GM12891 (cell line): ENCODE results near the gene C1orf122. TPM values are rescaled to one million over a fixed set of nuclear protein-coding genes. Genes with fewer than 3 reads are reported as not detected.

Experiments
- DNase-seq: peaks from one replicate; pipeline ENCODE4 v3.0.0; 2011; ENCODE audit warnings: low spot score; ENCODE audit not compliant: insufficient read length
- FAIRE-seq: peaks from 2 replicates; lab custom pipeline; 2011; peaks lifted over from hg19 to GRCh38; lab: Jason Lieb, UNC
- PAX5 ChIP-seq: IDR thresholded peaks from 2 replicates; pipeline ENCODE4 v1.6.1; 2011; ENCODE audit warnings: low read length, moderate library complexity, mild to moderate bottlenecking; ENCODE audit not compliant: insufficient read depth, severe bottlenecking
- POLR2A ChIP-seq: IDR thresholded peaks from 2 replicates; pipeline ENCODE4 v1.6.1; 2011; ENCODE audit warnings: low read depth, low read length, control low read depth
- POLR2AphosphoS5 ChIP-seq: IDR thresholded peaks from 2 replicates; pipeline ENCODE4 v1.6.1; 2011; ENCODE audit warnings: low read depth, low read length, control low read depth
- POU2F2 ChIP-seq: IDR thresholded peaks from 2 replicates; pipeline ENCODE4 v1.6.1; 2011; ENCODE audit warnings: low read depth, mild to moderate bottlenecking, control low read depth, low read length, moderate library complexity
- SPI1 ChIP-seq: IDR thresholded peaks from 2 replicates; pipeline ENCODE4 v1.6.1; 2011; ENCODE audit warnings: low read depth, low read length, control low read depth
- TAF1 ChIP-seq: IDR thresholded peaks from 2 replicates; pipeline ENCODE4 v1.6.1; 2011; ENCODE audit warnings: low read depth, low read length, control low read depth
- polyA plus RNA-seq: library from polyadenylated mRNA; unstranded; fragments of >200 nt; gene quantifications from one replicate; pipeline ENCODE4 v1.2.1, GENCODE V29; 2012; ENCODE audit warnings: low read depth, missing spikeins, inconsistent platforms; ENCODE audit not compliant: missing spikeins

Gene C1orf122
- 18.4 TPM for polyA plus RNA-seq

- FAIRE-seq (peak; percentile 98), DNase-seq (peak; percentile 99)
- TF ChIP-seq TAF1, result peak; percentile 76
- no peak for TF ChIP-seq POU2F2
- TF ChIP-seq POLR2A, result peak; percentile 54; the same call in 1 of the 2 replicates
- peak; percentile 73; the same call in 1 of the 2 replicates for TF ChIP-seq SPI1
- TF ChIP-seq PAX5, result no peak
- peak; percentile 63; the same call in 1 of the 2 replicates for TF ChIP-seq POLR2AphosphoS5
Measured at GRCh38 chr1:37807555-37808368, at the start of gene C1orf122, which contains the start of gene YRDC. Gene C1orf122, plus strand, starts transcription at chr1:37807790. Its CDS starts 615 bp downstream, at chr1:37808405. Gene YRDC, minus strand, starts transcription at chr1:37808208. Its CDS starts 28 bp downstream, at chr1:37808180.

- DNase-seq (no peak), FAIRE-seq (no peak)
- no peak for TF ChIP-seq TAF1
- no peak for TF ChIP-seq POLR2A
- no peak for TF ChIP-seq PAX5
- no peak for TF ChIP-seq POU2F2
- no peak for TF ChIP-seq SPI1
Measured at GRCh38 chr1:37759451-37759850, 48.1 kb upstream of the C1orf122 start.

GRCh38 chr1:37761416-37762095 lies 46.0 kb upstream of the C1orf122 start:
- no peak for DNase-seq
- no peak for FAIRE-seq
- TF ChIP-seq POLR2A (no peak), PAX5 (no peak), SPI1 (no peak), TAF1 (no peak), POLR2AphosphoS5 (no peak), POU2F2 (no peak)

GRCh38 chr1:37762516-37762915 lies 45.1 kb upstream of the C1orf122 start:
- DNase-seq (no peak), FAIRE-seq (no peak)
- TF ChIP-seq PAX5 (no peak), POLR2AphosphoS5 (no peak), POLR2A (no peak), POU2F2 (no peak), SPI1 (no peak), TAF1 (no peak)

DNA sequence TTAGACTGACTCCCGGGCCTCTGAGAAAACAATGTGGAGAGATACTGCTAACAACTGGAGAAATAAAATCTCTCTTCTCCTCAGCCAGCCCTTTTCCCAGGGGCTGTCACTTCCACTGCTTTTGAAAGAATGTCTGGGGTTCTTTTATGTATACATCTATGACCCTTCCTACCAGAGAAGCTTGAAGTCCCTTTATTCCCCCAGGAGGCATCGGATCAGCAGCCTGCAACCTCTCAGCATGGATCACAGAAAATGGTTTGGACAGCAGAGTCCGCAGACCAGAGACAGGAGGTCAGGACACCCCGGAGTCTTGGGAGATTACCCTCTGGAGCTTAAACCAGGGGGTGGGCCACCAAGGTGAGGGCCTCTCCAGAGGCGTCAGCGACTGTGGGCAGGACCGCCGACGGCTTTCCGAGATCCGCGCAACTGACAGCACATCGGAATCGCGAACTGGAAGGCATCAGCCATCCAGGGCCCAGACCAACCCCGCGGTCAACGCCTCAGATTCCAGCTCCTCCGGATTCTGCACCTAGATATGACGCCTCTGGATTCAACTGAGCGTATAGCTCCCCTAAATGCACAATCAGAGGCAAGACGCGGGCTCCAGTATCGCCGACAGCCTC lies 43.7 kb upstream of the C1orf122 start:
- no peak for DNase-seq
- no peak for FAIRE-seq
- no peak for TF ChIP-seq POU2F2
- TF ChIP-seq PAX5, result no peak
- TF ChIP-seq SPI1, result no peak
- TF ChIP-seq POLR2AphosphoS5, result no peak
- no peak for TF ChIP-seq TAF1
- TF ChIP-seq POLR2A, result no peak

DNA sequence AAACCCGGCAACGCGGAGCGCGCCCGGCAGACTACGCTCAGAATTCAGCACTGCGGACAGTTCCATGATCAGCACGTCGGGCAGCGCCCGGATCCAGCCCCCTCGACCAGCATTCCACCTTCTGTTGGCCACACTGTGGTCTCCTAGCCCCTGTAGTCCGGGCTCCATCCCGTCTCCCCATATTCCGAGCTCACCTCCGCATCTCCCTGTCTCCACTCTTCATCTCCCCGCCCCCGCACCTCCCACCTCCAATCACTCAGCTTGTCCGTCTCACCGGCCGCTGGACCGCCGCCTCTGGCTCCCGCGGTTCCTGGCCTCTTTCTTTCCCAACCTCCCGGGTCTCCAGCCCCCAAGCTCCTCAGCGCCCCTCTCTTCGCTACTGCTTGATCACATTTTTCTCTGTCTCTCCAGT lies 43.2 kb upstream of the C1orf122 start:
- TF ChIP-seq POU2F2 (no peak), PAX5 (no peak), TAF1 (no peak)
- peak; percentile 57 for DNase-seq
- FAIRE-seq, result no peak

DNA sequence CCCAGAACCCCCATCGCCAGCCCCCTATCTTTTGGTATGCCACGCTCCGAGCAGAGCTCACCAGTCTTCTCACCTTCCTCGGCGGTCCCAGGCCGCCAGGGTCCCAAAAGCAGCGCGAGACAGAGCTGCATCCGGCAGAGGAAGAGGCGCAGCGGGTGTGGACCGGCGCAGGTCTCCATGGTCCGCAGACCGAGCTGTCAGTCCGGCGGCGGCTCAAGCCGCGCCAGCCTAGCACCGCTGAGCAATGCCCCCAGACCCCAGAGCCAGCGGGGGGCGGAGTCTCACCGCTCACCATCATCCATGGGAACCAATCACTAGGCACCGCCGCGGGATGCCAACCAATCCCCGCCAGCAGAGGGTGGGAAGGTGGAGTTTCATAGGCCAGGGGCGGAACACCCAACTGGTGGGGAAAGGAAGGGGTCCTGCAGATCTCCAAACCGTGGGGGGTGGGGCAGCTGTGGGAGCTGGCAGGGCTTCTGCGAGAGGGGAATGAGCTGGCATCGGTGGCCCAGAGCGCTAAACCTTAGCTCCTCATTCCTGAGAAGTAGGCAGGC lies 42.6 kb upstream of the C1orf122 start, which contains the start of gene EPHA10:
Gene EPHA10, minus strand, starts transcription at position 233 of the 554 bp plus-strand sequence. Its CDS starts 54 bp downstream, at position 179.
- TF ChIP-seq POU2F2, result no peak
- no peak for TF ChIP-seq POLR2A
- TF ChIP-seq TAF1, result no peak
- TF ChIP-seq POLR2AphosphoS5, result no peak
- TF ChIP-seq SPI1, result no peak
- no peak for TF ChIP-seq PAX5
- FAIRE-seq (no peak), DNase-seq (no peak)

DNA sequence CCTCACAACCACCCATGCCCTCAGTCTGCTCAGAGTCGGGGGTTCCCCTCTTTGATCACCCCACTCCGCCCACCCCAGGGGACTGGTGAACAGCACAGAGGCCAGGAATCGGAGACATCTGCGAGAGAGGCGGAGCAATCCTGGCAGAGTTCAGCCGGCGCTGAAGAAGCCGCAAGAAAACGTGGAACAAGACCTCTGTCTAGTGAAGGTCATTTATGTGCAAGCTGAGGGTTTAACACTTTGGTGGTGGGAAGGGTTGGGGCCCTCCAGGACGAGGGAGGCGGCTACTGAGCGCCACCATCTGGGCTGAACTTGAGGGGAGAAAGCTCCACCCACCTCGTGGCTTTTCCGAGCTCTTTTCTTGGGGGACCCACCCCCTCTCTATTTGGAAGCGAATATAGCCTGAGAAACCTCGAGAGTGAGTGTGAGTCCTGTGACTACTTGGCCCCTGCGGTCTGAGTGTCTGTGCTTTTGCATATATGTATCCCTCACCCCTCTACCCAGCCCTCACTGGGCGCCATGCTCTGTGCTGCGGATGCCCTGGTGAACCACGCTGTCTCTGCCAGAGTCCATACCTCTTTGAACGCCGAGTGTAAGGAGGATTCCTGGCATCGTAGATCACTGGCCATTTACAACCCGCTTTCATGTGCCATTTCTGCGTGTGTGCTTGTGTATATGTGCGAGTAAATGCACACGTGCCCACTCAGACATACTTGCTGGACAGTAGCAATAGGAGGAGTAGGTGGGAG lies 41.5 kb upstream of the C1orf122 start:
- DNase-seq, result no peak
- peak; percentile 70 for FAIRE-seq
- no peak for TF ChIP-seq SPI1
- TF ChIP-seq TAF1, result no peak
- no peak for TF ChIP-seq POLR2A
- TF ChIP-seq PAX5, result no peak
- TF ChIP-seq POU2F2, result no peak
